Mammary epithelial cell (primary cell): Measurements from ENCODE around the gene BTG3.

Experiments
- EZH2 ChIP-seq: IDR thresholded peaks from 2 replicates; pipeline ENCODE4 v1.6.1; 2012; ENCODE audit warnings: low read length, inconsistent platforms, borderline replicate concordance
- TF ChIP-seq, protein P1 (sequence below), 2 donors: IDR thresholded peaks in 1 of 2; conservative IDR thresholded peaks in 1 of 2; 2 replicates each; pipeline ENCODE4 v1.5.1; 2011 to 2012; ENCODE audit warnings: inconsistent platforms in 2 of 2, low read length in 2 of 2, mild to moderate bottlenecking in 2 of 2, control low read depth in 1 of 2, low read depth in 1 of 2; ENCODE audit not compliant: insufficient read depth in 1 of 2; ENCODE audit errors: extremely low read depth in 1 of 2

- TF ChIP-seq, protein P1, sequence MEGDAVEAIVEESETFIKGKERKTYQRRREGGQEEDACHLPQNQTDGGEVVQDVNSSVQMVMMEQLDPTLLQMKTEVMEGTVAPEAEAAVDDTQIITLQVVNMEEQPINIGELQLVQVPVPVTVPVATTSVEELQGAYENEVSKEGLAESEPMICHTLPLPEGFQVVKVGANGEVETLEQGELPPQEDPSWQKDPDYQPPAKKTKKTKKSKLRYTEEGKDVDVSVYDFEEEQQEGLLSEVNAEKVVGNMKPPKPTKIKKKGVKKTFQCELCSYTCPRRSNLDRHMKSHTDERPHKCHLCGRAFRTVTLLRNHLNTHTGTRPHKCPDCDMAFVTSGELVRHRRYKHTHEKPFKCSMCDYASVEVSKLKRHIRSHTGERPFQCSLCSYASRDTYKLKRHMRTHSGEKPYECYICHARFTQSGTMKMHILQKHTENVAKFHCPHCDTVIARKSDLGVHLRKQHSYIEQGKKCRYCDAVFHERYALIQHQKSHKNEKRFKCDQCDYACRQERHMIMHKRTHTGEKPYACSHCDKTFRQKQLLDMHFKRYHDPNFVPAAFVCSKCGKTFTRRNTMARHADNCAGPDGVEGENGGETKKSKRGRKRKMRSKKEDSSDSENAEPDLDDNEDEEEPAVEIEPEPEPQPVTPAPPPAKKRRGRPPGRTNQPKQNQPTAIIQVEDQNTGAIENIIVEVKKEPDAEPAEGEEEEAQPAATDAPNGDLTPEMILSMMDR (conservative IDR thresholded peaks at IDR 0.05 in 1 of 2, IDR thresholded peaks at IDR 0.05 in 1 of 2; ENCODE audit: extremely low read depth in 1 of 2, insufficient read depth in 1 of 2, low read depth in 1 of 2, low read length in 2 of 2): no peak
- no peak for TF ChIP-seq EZH2
Observed at GRCh38 chr21:17651526-17651925, 38.8 kb upstream of the BTG3 start.
